Natural killer cell (primary cell): ENCODE results near the gene PEX11A. TPM values are rescaled to one million over a fixed set of nuclear protein-coding genes. Genes with fewer than 3 reads are reported as not detected.

Experiments
- ATAC-seq, 3 donors: fragments of 150-1000 bp in 2 of 3; fragments of 200-7000 bp in 1 of 3; cut with Tn5 transposase; 1 replicate in 1 of 3; 2 replicates in 2 of 3; pipeline ENCODE4 v1.10.0; 2021; ENCODE audit warnings: mild to moderate bottlenecking in 2 of 3, moderate library complexity in 2 of 3
- DNase-seq, 2 donors: peaks; one replicate each; pipeline versions ENCODE4 v3.0.0 to v3.0.0-alpha.2; 2013 to 2021; ENCODE audit warnings: mixed read lengths in 1 of 2
- H3K27ac ChIP-seq: one replicate; pipeline ENCODE4 v1.5.1; 2013; ENCODE audit warnings: mild to moderate bottlenecking, low read length
- H3K27me3 ChIP-seq: one replicate; pipeline ENCODE4 v1.6.1; 2013; ENCODE audit warnings: low read length; ENCODE audit not compliant: control insufficient read depth, insufficient read depth
- H3K36me3 ChIP-seq: one replicate; pipeline ENCODE4 v1.6.1; 2013; ENCODE audit warnings: low read length; ENCODE audit not compliant: control insufficient read depth, insufficient read depth
- H3K4me1 ChIP-seq: one replicate; pipeline ENCODE4 v1.6.1; 2013; ENCODE audit warnings: low read length; ENCODE audit not compliant: control insufficient read depth, insufficient read depth
- H3K4me3 ChIP-seq: one replicate; pipeline ENCODE4 v1.5.1; 2013; ENCODE audit warnings: low read length
- H3K9me3 ChIP-seq: one replicate; pipeline ENCODE4 v1.6.1; 2013; ENCODE audit warnings: low read length; ENCODE audit not compliant: control insufficient read depth, insufficient read depth
- H3K27ac Mint-ChIP-seq, 2 donors: one replicate each; pipeline ENCODE4 v1.8.0; 2022; ENCODE audit warnings: mild to moderate bottlenecking in 2 of 2, mixed read lengths in 2 of 2, moderate library complexity in 1 of 2
- H3K27me3 Mint-ChIP-seq, 2 donors: one replicate each; pipeline ENCODE4 v1.8.0; 2022; ENCODE audit warnings: low read depth in 2 of 2, mixed read lengths in 2 of 2
- H3K36me3 Mint-ChIP-seq: one replicate; pipeline ENCODE4 v1.8.0; 2022; ENCODE audit warnings: mixed read lengths
- H3K4me1 Mint-ChIP-seq, 2 donors: one replicate each; pipeline ENCODE4 v1.8.0; 2022; ENCODE audit warnings: mixed read lengths in 2 of 2
- H3K4me3 Mint-ChIP-seq: one replicate; pipeline ENCODE4 v1.8.0; 2022; ENCODE audit warnings: mild to moderate bottlenecking, moderate library complexity, mixed read lengths
- H3K9me3 Mint-ChIP-seq, 2 donors: one replicate each; pipeline ENCODE4 v1.8.0; 2022; ENCODE audit warnings: mixed read lengths in 2 of 2
- CTCF ChIP-seq: fragments of 200-600 bp; IDR thresholded peaks from one replicate; pipeline ENCODE4 v1.8.0; 2022; ENCODE audit warnings: antibody characterized with exemption
- WGBS: methylation state at CpG from one replicate; pipeline ENCODE4 v1.1.7; 2013; ENCODE audit warnings: missing lambda C conversion rate; ENCODE audit not compliant: insufficient coverage; 5-methylcytosine and 5-hydroxymethylcytosine counted together
- intact Hi-C: fragments of 100-400 bp; cut with micrococcal nuclease; formaldehyde crosslinking; loops from one replicate; pipeline ENCODE4 v1.14.2; 2022
- total RNA-seq, 4 donors: library from RNA; stranded (reverse); fragments of 120-200 nt in 1 of 4; gene quantifications; one replicate each; pipeline versions ENCODE4 v1.2.3 to v1.2.4, GENCODE V29; 2013 to 2022

Gene PEX11A
- total RNA-seq, 3 donors from 2014 or later (not counting 1 experiment from before 2014, with no cell fraction given) = 2.0 to 3.1 (median 3.1) TPM

- H3K9me3 Mint-ChIP-seq = no peaks in the 10 kb centered on the region
These were observed 22.9 kb downstream of the PEX11A start for GRCh38 chr15:89667706-89667960.

GRCh38 chr15:89666858-89667705, 23.5 kb downstream of the PEX11A start:
- no peaks in the 10 kb centered on the region for H3K36me3 Mint-ChIP-seq
- WGBS = 91% methylated on average over 13 of the region's 13 CpGs
- no peak overlapping the region for H3K27ac ChIP-seq
- no peak for DNase-seq
- H3K4me3 ChIP-seq = no peak overlapping the region
- no peak overlapping the region for H3K27ac Mint-ChIP-seq
- intact Hi-C loops = no loop called here
- H3K4me1 ChIP-seq = peaks cover 12% of the 10 kb centered on the region
- TF ChIP-seq CTCF = no peak
- H3K27me3 ChIP-seq = peaks cover 2% of the 10 kb centered on the region
- peak overlapping the region; percentile 37 for H3K4me3 Mint-ChIP-seq
- H3K4me1 Mint-ChIP-seq = peaks cover 0 to 7% of the 10 kb centered on the region in 2 donors
- no peak for ATAC-seq
- H3K9me3 Mint-ChIP-seq = no peaks in the 10 kb centered on the region
- no peaks in the 10 kb centered on the region for H3K9me3 ChIP-seq
- peaks cover 0 to 9% of the 10 kb centered on the region in 2 donors for H3K27me3 Mint-ChIP-seq
- H3K36me3 ChIP-seq = no peaks in the 10 kb centered on the region

More at GRCh38 chr15:89667706-89667960, 22.9 kb downstream of the PEX11A start:
- ATAC-seq = no peak
- no peaks in the 10 kb centered on the region for H3K36me3 ChIP-seq
- H3K27me3 Mint-ChIP-seq = peaks cover 0 to 9% of the 10 kb centered on the region in 2 donors
- intact Hi-C loops = no loop called here
- DNase-seq = no peak
- WGBS = 95% methylated on average over 7 of the region's 7 CpGs
- peaks cover 12% of the 10 kb centered on the region for H3K4me1 ChIP-seq
- H3K4me3 ChIP-seq = no peak overlapping the region
- peak overlapping the region; percentile 37 for H3K4me3 Mint-ChIP-seq
- H3K9me3 ChIP-seq = no peaks in the 10 kb centered on the region
- H3K4me1 Mint-ChIP-seq = peaks cover 0 to 7% of the 10 kb centered on the region in 2 donors
- H3K36me3 Mint-ChIP-seq = no peaks in the 10 kb centered on the region
- H3K27ac Mint-ChIP-seq = no peak overlapping the region
- no peak for TF ChIP-seq CTCF
- peaks cover 2% of the 10 kb centered on the region for H3K27me3 ChIP-seq
- no peak overlapping the region for H3K27ac ChIP-seq

- Mint-ChIP-seq H3K27me3 (peaks cover 0 to 9% of the 10 kb centered on the region in 2 donors), H3K4me3 (peak overlapping the region; percentile 49), H3K4me1 (peaks cover 0 to 7% of the 10 kb centered on the region in 2 donors), H3K27ac (no peak overlapping the region), H3K9me3 (no peaks in the 10 kb centered on the region), H3K36me3 (no peaks in the 10 kb centered on the region)
- Histone ChIP-seq H3K36me3 (no peaks in the 10 kb centered on the region), H3K27ac (no peak overlapping the region), H3K27me3 (peaks cover 2% of the 10 kb centered on the region), H3K4me3 (peak overlapping the region; percentile 10), H3K9me3 (no peaks in the 10 kb centered on the region), H3K4me1 (peaks cover 8% of the 10 kb centered on the region)
- WGBS = 97% methylated on average over 8 of the region's 8 CpGs
- intact Hi-C loops = no loop called here
- TF ChIP-seq CTCF = no peak
- ATAC-seq (no peak), DNase-seq (no peak)
These were observed 24.2 kb downstream of the PEX11A start for GRCh38 chr15:89666184-89666857.
